Measurements from ENCODE around the gene KPNB1. TPM values are rescaled to one million over a fixed set of nuclear protein-coding genes. Genes with fewer than 3 reads are reported as not detected.

Gene KPNB1
- total RNA-seq, 1 donor from 2014 or later, result 365 TPM

DNA sequence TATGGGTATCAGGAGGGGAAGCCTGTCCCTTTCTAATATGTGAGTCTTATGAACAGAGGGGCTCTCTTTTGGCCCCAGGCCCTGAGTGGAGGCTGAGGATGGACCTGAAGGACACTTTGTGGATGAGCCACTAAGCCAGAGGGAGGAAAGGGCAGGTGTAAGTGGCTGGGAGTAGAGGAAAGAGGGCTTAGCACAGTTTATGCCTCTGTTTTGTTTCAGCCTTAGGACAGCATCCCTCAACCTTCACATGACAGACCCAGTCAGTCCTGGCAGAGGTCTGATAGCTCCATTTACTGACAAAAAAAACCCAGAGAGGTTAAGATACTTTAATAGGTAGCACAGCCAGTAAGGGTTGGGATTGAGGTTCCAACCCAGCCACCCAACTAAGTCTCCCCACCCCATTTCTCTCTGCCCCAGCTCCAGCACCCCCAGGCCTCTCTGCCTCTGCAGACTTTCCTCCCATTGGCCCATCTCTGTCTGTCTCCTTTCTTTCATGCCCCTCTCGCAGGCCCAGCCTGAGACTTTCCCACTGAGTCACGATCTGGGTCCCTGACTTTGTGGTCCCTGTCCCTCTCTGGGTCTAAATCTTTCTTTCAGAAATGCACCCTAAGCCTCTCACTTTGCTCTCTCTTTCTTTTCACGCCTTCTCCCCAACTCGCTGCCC is 78.6 kb downstream of the KPNB1 start:
- ATAC-seq (ENCODE audit: low read depth) (no peak), DNase-seq (no peak)
- CTCF ChIA-PET, result no interaction called here
- Mint-ChIP-seq H3K27ac (no peak overlapping the region), H3K36me3 (ENCODE audit: low read depth) (no peaks in the 10 kb centered on the region), H3K9me3 (no peaks in the 10 kb centered on the region), H3K4me1 (peaks cover 17% of the 10 kb centered on the region), H3K27me3 (peaks cover 7% of the 10 kb centered on the region), H3K4me3 (no peak overlapping the region)
- TF ChIP-seq, protein P1, sequence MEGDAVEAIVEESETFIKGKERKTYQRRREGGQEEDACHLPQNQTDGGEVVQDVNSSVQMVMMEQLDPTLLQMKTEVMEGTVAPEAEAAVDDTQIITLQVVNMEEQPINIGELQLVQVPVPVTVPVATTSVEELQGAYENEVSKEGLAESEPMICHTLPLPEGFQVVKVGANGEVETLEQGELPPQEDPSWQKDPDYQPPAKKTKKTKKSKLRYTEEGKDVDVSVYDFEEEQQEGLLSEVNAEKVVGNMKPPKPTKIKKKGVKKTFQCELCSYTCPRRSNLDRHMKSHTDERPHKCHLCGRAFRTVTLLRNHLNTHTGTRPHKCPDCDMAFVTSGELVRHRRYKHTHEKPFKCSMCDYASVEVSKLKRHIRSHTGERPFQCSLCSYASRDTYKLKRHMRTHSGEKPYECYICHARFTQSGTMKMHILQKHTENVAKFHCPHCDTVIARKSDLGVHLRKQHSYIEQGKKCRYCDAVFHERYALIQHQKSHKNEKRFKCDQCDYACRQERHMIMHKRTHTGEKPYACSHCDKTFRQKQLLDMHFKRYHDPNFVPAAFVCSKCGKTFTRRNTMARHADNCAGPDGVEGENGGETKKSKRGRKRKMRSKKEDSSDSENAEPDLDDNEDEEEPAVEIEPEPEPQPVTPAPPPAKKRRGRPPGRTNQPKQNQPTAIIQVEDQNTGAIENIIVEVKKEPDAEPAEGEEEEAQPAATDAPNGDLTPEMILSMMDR (IDR thresholded peaks at IDR 0.05), result no peak
- intact Hi-C loops (cut with micrococcal nuclease), result no loop called here
- POLR2A ChIA-PET, result no interaction called here

DNA sequence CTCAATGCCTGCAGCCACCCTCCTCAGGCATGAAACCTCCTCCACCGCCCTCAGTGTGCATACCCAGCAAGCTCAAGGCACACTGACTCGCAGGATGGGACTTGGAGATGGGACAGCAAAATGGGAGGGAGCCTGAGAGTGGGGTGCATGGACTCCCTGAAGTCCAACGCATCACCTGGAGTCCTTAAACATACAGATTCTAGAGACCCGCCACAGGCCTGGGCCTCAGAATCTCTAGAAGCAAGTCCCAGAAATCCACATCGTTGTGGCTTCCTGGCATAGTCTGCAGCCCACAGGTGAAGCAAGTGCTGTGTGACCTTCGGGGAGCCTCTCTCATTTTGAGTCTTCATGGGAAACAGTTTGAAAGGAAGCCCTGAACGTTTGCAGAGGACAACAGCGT is 79.8 kb downstream of the KPNB1 start:
- Mint-ChIP-seq H3K27me3 (peaks cover 3% of the 10 kb centered on the region), H3K9me3 (no peaks in the 10 kb centered on the region), H3K4me1 (peaks cover 24% of the 10 kb centered on the region), H3K27ac (no peak overlapping the region), H3K4me3 (no peak overlapping the region), H3K36me3 (ENCODE audit: low read depth) (peaks cover 2% of the 10 kb centered on the region)
- DNase-seq (no peak), ATAC-seq (ENCODE audit: low read depth) (no peak)
- intact Hi-C loops (cut with micrococcal nuclease), result no loop called here
- TF ChIP-seq, protein P1 (IDR thresholded peaks at IDR 0.05), result no peak
- POLR2A ChIA-PET, result interaction anchor here (0.6 kb wide), 1 partner anchor 25 kb away, joined by 3 read pairs; no protein-coding TSS in a partner anchor
- CTCF ChIA-PET, result no interaction called here

DNA sequence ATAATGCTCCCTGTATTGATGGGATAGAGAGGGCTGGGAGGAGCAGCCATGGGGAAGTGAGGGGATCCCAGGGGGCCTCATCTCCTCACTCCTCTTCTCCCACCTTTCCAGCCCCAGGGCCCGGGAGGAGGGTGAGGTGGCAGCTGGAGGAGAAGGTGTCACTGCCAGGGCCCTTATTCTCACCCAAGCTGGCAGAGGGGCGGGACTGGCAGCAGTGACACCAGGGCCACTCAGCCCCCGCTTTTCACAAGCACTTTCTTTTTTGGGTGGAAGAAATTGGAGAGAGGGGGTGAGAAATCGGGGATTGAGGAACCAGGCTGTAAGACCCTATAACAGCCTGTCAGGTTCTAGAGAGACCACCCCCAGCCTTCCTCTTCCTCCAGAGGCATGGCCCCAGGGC is 81.0 kb downstream of the KPNB1 start:
- Mint-ChIP-seq H3K27ac (no peak overlapping the region), H3K4me1 (peaks cover 36% of the 10 kb centered on the region), H3K27me3 (peaks cover 3% of the 10 kb centered on the region), H3K9me3 (no peaks in the 10 kb centered on the region), H3K4me3 (no peak overlapping the region), H3K36me3 (ENCODE audit: low read depth) (peaks cover 2% of the 10 kb centered on the region)
- POLR2A ChIA-PET, result no interaction called here
- intact Hi-C loops (cut with micrococcal nuclease), result no loop called here
- CTCF ChIA-PET, result interaction anchor here (0.6 to 1.3 kb wide), 3 partner anchors 11 to 18 kb away, joined by 3 read pairs; no protein-coding TSS in a partner anchor
- DNase-seq (no peak), ATAC-seq (ENCODE audit: low read depth) (no peak)
- TF ChIP-seq, protein P1 (IDR thresholded peaks at IDR 0.05), result no peak

DNA sequence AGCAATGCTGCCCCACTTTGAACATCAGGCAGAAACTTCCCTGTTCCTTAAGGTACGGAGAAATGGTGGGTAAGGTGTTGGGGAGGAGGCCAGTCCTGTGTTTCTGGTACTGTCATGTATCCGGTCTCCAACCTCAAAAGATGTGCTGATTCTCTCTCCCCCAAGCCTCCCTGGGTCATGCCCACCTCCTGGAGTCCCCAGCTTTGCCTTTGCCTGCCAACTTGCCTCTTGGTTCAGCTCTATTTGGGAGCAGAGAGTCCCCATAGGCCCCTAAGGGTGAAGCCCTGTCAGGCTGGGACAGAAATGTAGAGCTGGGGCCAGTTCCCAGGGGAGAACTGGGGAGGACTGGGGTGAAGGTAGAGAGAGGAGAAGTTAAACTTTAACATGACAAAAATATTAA is 81.7 kb downstream of the KPNB1 start:
- H3K4me3 Mint-ChIP-seq, result no peak overlapping the region
- no peak for DNase-seq
- H3K36me3 Mint-ChIP-seq (ENCODE audit: low read depth), result peaks cover 2% of the 10 kb centered on the region
- H3K9me3 Mint-ChIP-seq, result no peaks in the 10 kb centered on the region
- TF ChIP-seq, protein P1 (IDR thresholded peaks at IDR 0.05), result no peak
- ATAC-seq (ENCODE audit: low read depth), result no peak
- ChIA-PET CTCF (interaction anchor here (1.0 to 2.5 kb wide), 3 partner anchors 11 to 19 kb away, joined by 3 to 20 read pairs (median 3); no protein-coding TSS in a partner anchor), POLR2A (interaction anchor here (1.0 kb wide), 1 partner anchor 28 kb away, joined by 3 read pairs; no protein-coding TSS in a partner anchor)
- H3K4me1 Mint-ChIP-seq, result peaks cover 43% of the 10 kb centered on the region
- intact Hi-C loops (cut with micrococcal nuclease), result no loop called here
- H3K27me3 Mint-ChIP-seq, result peaks cover 2% of the 10 kb centered on the region
- H3K27ac Mint-ChIP-seq, result no peak overlapping the region

DNA sequence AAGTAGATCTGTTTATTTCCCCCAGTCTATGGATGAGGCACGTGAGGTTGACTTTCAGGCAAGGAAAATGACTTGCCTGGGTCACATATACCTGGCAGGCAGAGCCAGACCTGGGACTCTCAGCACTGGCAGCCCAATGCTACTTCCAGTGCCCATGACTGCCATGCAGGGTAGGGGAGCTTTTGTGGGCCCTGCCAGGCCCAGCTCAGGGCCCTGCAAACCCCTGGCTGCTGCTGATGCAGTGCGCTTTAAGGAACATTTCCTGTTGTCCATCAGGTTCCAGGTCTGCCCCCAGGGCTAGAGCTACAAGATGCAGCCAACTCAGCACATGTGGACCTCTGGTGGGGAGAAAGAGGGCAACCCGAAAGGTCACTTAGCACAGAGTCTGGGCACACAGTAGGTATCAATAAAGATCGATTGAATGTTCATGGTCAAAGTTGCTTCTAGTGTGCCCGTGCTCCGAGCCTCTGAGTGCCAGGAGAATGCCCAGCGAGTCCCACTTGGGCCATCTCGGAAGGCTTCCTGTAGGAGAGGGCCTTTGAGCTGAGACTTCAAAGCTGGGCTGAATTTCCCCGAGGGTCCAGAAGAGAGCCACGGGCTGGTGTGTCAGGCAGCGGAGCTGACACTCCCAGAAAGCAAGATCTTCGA is 82.8 kb downstream of the KPNB1 start:
- Mint-ChIP-seq H3K27ac (peak overlapping the region; percentile 41), H3K9me3 (no peaks in the 10 kb centered on the region), H3K36me3 (ENCODE audit: low read depth) (peaks cover 2% of the 10 kb centered on the region), H3K4me1 (peaks cover 52% of the 10 kb centered on the region), H3K27me3 (peaks cover 2% of the 10 kb centered on the region), H3K4me3 (peak overlapping the region; percentile 70)
- intact Hi-C loops (cut with micrococcal nuclease), result loop anchor here (1.0 to 2.0 kb wide), 8 partner anchors 10 to 162 kb away; partner anchors contain the start of gene TBKBP1
- ChIA-PET CTCF (interaction anchor here (0.8 to 2.5 kb wide), 11 partner anchors 9 to 68 kb away, joined by 3 to 20 read pairs (median 5); partner anchors contain the start of gene TBKBP1), POLR2A (interaction anchor here (0.6 to 1.8 kb wide), 19 partner anchors 9 to 1448 kb away, joined by 3 to 17 read pairs (median 5); partner anchors contain the start of genes KPNB1, SP2 and TBKBP1)
- no peak for ATAC-seq (ENCODE audit: low read depth)
- TF ChIP-seq, protein P1 (IDR thresholded peaks at IDR 0.05), result no peak
- no peak for DNase-seq

Measured in activated B cell treated with CpG ODN at 0.5 μM for 24 hours (primary cell).